HEK293 (cell line): ENCODE data around the gene PPP1CA.

Source experiments
- CTCF ChIA-PET: fragments of 350-600 bp; formaldehyde crosslinking; extraction: SDS; loops from one replicate; lab custom pipeline; 2021; ENCODE audit warnings: antibody characterized with exemption; lab: Yijun Ruan, JAX
- POLR2A ChIA-PET: fragments of 300-600 bp; formaldehyde crosslinking; extraction: SDS; loops from one replicate; lab custom pipeline; 2020; ENCODE audit warnings: antibody characterized with exemption, inconsistent platforms; lab: Yijun Ruan, JAX
- H3K27ac ChIP-seq: fragments of 200-500 bp; sonication (Bioruptor generic); 2 replicates; pipeline ENCODE4 v1.5.1; 2014; ENCODE audit warnings: low read depth, low read length, control low read depth, inconsistent platforms; ENCODE audit errors: extremely low read depth
- H3K36me3 ChIP-seq, 2 experiments: fragments of 200-500 bp in 1 of 2; sonication (Bioruptor generic) in 1 of 2; 1 replicate in 1 of 2; 2 replicates in 1 of 2; pipeline ENCODE4 v1.5.1; 2014 to 2017; ENCODE audit warnings: inconsistent platforms in 2 of 2, low read length in 2 of 2; ENCODE audit not compliant: control insufficient read depth in 2 of 2, insufficient read depth in 1 of 2
- H3K4me1 ChIP-seq: fragments of 200-500 bp; sonication (Bioruptor generic); 2 replicates; pipeline ENCODE4 v1.5.1; 2014; ENCODE audit warnings: mild to moderate bottlenecking, low read length, inconsistent platforms; ENCODE audit not compliant: control insufficient read depth, insufficient read depth
- H3K4me3 ChIP-seq: 2 replicates; pipeline ENCODE4 v1.5.1; 2011; ENCODE audit warnings: low read depth, mild to moderate bottlenecking, control low read depth, low read length, moderate library complexity
- H3K9me3 ChIP-seq: fragments of 200-500 bp; sonication (Bioruptor generic); 2 replicates; pipeline ENCODE4 v1.5.1; 2014; ENCODE audit warnings: low read depth, low read length, inconsistent platforms; ENCODE audit not compliant: control insufficient read depth, insufficient read depth
- EGR2 ChIP-seq: fragments of 450-650 bp; formaldehyde crosslinking; IDR thresholded peaks from 2 replicates; pipeline ENCODE4 v1.5.1; 2016; ENCODE audit warnings: low read depth, missing biosample characterization, missing genetic modification characterization
- MEIS1 ChIP-seq: sonication (generic); formaldehyde crosslinking; IDR thresholded peaks from 2 replicates; pipeline ENCODE4 v1.8.1; 2022; ENCODE audit warnings: missing genetic modification reagents, mild to moderate bottlenecking, borderline replicate concordance
- SP7 ChIP-seq: fragments of 450-650 bp; formaldehyde crosslinking; IDR thresholded peaks from 2 replicates; pipeline ENCODE4 v1.5.1; 2016; ENCODE audit warnings: missing biosample characterization, missing genetic modification characterization
- ZBTB17 ChIP-seq: fragments of 450-650 bp; formaldehyde crosslinking; IDR thresholded peaks from 2 replicates; pipeline ENCODE4 v1.5.1; 2016; ENCODE audit warnings: missing biosample characterization, missing genetic modification characterization
- ZNF155 ChIP-seq: fragments of 450-650 bp; formaldehyde crosslinking; IDR thresholded peaks from 2 replicates; pipeline ENCODE4 v1.5.1; 2016; ENCODE audit warnings: missing biosample characterization, missing genetic modification characterization
- ZNF157 ChIP-seq: fragments of 450-650 bp; formaldehyde crosslinking; IDR thresholded peaks from 2 replicates; pipeline ENCODE4 v1.5.1; 2016; ENCODE audit warnings: missing biosample characterization, missing genetic modification characterization
- ZNF221 ChIP-seq: fragments of 450-650 bp; formaldehyde crosslinking; IDR thresholded peaks from 2 replicates; pipeline ENCODE4 v1.5.1; 2017; ENCODE audit warnings: missing biosample characterization, missing genetic modification characterization, borderline replicate concordance
- ZNF266 ChIP-seq: fragments of 450-650 bp; formaldehyde crosslinking; IDR thresholded peaks from 2 replicates; pipeline ENCODE4 v1.5.1; 2016; ENCODE audit warnings: missing biosample characterization, missing genetic modification characterization, low read depth
- ZNF274 ChIP-seq, 2 experiments: fragments of 200-500 bp in 1 of 2; fragments of 450-650 bp in 1 of 2; sonication (Bioruptor generic) in 1 of 2; formaldehyde crosslinking in 1 of 2; IDR thresholded peaks; 2 replicates each; pipeline versions ENCODE4 v1.5.1 to v1.6.1; 2014 to 2016; ENCODE audit warnings: borderline replicate concordance in 1 of 2, inconsistent platforms in 1 of 2, low read length in 1 of 2, missing biosample characterization in 1 of 2, missing genetic modification characterization in 1 of 2
- ZNF416 ChIP-seq: fragments of 450-650 bp; formaldehyde crosslinking; IDR thresholded peaks from 2 replicates; pipeline ENCODE4 v1.5.1; 2016; ENCODE audit warnings: missing biosample characterization, missing genetic modification characterization
- ZNF426 ChIP-seq: fragments of 450-650 bp; formaldehyde crosslinking; IDR thresholded peaks from 2 replicates; pipeline ENCODE4 v1.5.1; 2017; ENCODE audit warnings: missing biosample characterization, missing genetic modification characterization, mild to moderate bottlenecking, inconsistent platforms, moderate library complexity
- ZNF473 ChIP-seq: fragments of 450-650 bp; formaldehyde crosslinking; IDR thresholded peaks from 2 replicates; pipeline ENCODE4 v1.5.1; 2017; ENCODE audit warnings: missing biosample characterization, missing genetic modification characterization
- ZNF658 ChIP-seq: fragments of 450-650 bp; formaldehyde crosslinking; IDR thresholded peaks from 2 replicates; pipeline ENCODE4; 2016; ENCODE audit warnings: missing biosample characterization, missing genetic modification characterization
- ZNF707 ChIP-seq: fragments of 450-650 bp; formaldehyde crosslinking; IDR thresholded peaks from 2 replicates; pipeline ENCODE4 v1.5.1; 2016; ENCODE audit warnings: missing biosample characterization, missing genetic modification characterization
- ZNF777 ChIP-seq: fragments of 450-650 bp; formaldehyde crosslinking; IDR thresholded peaks from 2 replicates; pipeline ENCODE4 v1.5.1; 2017; ENCODE audit warnings: missing biosample characterization, missing genetic modification characterization, borderline replicate concordance
- ZNF785 ChIP-seq: fragments of 450-650 bp; formaldehyde crosslinking; IDR thresholded peaks from 2 replicates; pipeline ENCODE4 v1.5.1; 2016; ENCODE audit warnings: missing biosample characterization, missing genetic modification characterization
- TF ChIP-seq, protein P1 (sequence below): fragments of 450-650 bp; formaldehyde crosslinking; IDR thresholded peaks from 2 replicates; pipeline ENCODE4 v1.5.1; 2017; ENCODE audit warnings: missing biosample characterization, missing genetic modification characterization
- TF ChIP-seq, protein P2 (sequence below): fragments of 450-650 bp; formaldehyde crosslinking; IDR thresholded peaks from 2 replicates; pipeline ENCODE4 v1.5.1; 2016; ENCODE audit warnings: missing biosample characterization, missing genetic modification characterization
- TF ChIP-seq, protein P3 (sequence below): fragments of 450-650 bp; formaldehyde crosslinking; conservative IDR thresholded peaks from 2 replicates; pipeline ENCODE4 v1.5.1; 2016; ENCODE audit warnings: low read depth, missing biosample characterization, missing genetic modification characterization
- TF ChIP-seq, protein P4 (sequence below): fragments of 450-650 bp; formaldehyde crosslinking; IDR thresholded peaks from 2 replicates; pipeline ENCODE4 v1.5.1; 2016; ENCODE audit warnings: missing biosample characterization, missing genetic modification characterization
- TF ChIP-seq, protein P5 (sequence below): fragments of 450-650 bp; formaldehyde crosslinking; IDR thresholded peaks from 2 replicates; pipeline ENCODE4 v1.5.1; 2017; ENCODE audit warnings: missing biosample characterization, missing genetic modification characterization
- TF ChIP-seq, protein P6 (sequence below): fragments of 450-650 bp; formaldehyde crosslinking; conservative IDR thresholded peaks from 2 replicates; pipeline ENCODE4 v1.5.1; 2016; ENCODE audit warnings: low read depth, missing biosample characterization, missing genetic modification characterization

Gene PPP1CA

DNA sequence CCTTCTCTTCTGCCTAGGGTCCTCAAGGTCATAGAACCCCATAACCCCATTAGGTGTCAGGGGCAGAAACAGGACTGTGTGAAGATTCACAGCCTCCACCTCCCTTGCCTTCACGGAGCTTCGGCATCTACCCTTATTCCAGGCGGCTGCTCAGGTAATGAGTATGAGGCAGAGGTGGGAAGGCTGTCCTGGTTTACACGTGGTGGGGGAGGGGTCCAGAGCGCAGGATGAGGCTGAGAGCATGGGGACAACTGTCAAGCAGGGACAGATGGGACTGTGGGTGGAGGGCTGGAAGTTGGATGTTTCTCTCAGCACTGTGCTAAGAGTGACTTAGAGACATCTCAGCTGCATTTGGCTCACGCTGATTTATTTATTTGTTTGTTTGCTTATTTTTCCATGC is 14.1 kb downstream of the PPP1CA start (continued):
- TF ChIP-seq ZNF426 (tag by site-specific recombination) (no peak), ZNF221 (tag by site-specific recombination) (no peak), ZNF658 (no peak)
- TF ChIP-seq, protein P1, sequence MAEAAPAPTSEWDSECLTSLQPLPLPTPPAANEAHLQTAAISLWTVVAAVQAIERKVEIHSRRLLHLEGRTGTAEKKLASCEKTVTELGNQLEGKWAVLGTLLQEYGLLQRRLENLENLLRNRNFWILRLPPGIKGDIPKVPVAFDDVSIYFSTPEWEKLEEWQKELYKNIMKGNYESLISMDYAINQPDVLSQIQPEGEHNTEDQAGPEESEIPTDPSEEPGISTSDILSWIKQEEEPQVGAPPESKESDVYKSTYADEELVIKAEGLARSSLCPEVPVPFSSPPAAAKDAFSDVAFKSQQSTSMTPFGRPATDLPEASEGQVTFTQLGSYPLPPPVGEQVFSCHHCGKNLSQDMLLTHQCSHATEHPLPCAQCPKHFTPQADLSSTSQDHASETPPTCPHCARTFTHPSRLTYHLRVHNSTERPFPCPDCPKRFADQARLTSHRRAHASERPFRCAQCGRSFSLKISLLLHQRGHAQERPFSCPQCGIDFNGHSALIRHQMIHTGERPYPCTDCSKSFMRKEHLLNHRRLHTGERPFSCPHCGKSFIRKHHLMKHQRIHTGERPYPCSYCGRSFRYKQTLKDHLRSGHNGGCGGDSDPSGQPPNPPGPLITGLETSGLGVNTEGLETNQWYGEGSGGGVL (tag by site-specific recombination): no peak

DNA sequence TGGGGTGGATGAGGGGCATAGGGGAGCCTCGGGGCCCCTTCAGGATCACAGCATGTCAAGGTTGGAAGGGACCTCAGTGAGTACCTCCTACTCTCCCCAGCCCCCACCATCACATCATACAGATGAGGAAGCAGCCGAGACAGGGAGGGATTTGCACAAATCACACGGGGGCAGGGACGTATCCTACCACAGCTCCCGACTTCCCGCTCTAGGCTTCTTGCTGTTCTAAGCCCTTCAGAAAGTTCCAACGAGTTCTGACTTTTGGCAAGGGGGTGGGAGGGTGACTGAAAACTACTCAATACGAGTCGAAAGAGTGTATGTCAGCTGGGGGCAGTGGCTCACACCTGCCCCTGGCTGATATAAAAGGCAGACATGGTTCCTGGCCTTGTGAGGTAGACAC is 14.6 kb downstream of the PPP1CA start:
- Histone ChIP-seq H3K9me3 (no peaks in the 10 kb centered on the region), H3K4me3 (no peak overlapping the region), H3K4me1 (no peaks in the 10 kb centered on the region), H3K27ac (no peak overlapping the region), H3K36me3 (no peaks in the 10 kb centered on the region)
- ChIA-PET POLR2A (interaction anchor here (0.6 to 1.7 kb wide), 4 partner anchors 14 to 78 kb away, joined by 3 to 7 read pairs (median 3); partner anchors contain the start of genes CLCF1 and PPP1CA), CTCF (interaction anchor here (0.6 to 25.6 kb wide), 7 partner anchors 14 to 1098 kb away, joined by 3 to 898 read pairs (median 5); partner anchors contain the start of genes CLCF1, POLD4, PPP1CA and TMEM134)
- TF ChIP-seq, protein P2, sequence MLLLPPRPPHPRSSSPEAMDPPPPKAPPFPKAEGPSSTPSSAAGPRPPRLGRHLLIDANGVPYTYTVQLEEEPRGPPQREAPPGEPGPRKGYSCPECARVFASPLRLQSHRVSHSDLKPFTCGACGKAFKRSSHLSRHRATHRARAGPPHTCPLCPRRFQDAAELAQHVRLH (tag by site-specific recombination): no peak
- TF ChIP-seq ZNF274 (IDR thresholded peaks at IDR 0.05; ENCODE audit: low read length): no peak
- TF ChIP-seq ZNF274 (tag by site-specific recombination; IDR thresholded peaks at IDR 0.05; ENCODE audit: borderline replicate concordance): no peak
- TF ChIP-seq ZNF785: no peak
- TF ChIP-seq ZNF155 (tag by site-specific recombination): no peak
- TF ChIP-seq SP7: no peak
- TF ChIP-seq ZNF473 (tag by site-specific recombination): no peak
- TF ChIP-seq ZNF707 (tag by site-specific recombination): no peak
- no peak for TF ChIP-seq ZNF777 (tag by site-specific recombination)
- TF ChIP-seq, protein P3, sequence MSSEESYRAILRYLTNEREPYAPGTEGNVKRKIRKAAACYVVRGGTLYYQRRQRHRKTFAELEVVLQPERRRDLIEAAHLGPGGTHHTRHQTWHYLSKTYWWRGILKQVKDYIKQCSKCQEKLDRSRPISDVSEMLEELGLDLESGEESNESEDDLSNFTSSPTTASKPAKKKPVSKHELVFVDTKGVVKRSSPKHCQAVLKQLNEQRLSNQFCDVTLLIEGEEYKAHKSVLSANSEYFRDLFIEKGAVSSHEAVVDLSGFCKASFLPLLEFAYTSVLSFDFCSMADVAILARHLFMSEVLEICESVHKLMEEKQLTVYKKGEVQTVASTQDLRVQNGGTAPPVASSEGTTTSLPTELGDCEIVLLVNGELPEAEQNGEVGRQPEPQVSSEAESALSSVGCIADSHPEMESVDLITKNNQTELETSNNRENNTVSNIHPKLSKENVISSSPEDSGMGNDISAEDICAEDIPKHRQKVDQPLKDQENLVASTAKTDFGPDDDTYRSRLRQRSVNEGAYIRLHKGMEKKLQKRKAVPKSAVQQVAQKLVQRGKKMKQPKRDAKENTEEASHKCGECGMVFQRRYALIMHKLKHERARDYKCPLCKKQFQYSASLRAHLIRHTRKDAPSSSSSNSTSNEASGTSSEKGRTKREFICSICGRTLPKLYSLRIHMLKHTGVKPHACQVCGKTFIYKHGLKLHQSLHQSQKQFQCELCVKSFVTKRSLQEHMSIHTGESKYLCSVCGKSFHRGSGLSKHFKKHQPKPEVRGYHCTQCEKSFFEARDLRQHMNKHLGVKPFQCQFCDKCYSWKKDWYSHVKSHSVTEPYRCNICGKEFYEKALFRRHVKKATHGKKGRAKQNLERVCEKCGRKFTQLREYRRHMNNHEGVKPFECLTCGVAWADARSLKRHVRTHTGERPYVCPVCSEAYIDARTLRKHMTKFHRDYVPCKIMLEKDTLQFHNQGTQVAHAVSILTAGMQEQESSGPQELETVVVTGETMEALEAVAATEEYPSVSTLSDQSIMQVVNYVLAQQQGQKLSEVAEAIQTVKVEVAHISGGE (tag by site-specific recombination): no peak
- no peak for TF ChIP-seq MEIS1 (CRISPR knock-in tag)
- no peak for TF ChIP-seq ZNF157 (tag by site-specific recombination)
- TF ChIP-seq, protein P4, sequence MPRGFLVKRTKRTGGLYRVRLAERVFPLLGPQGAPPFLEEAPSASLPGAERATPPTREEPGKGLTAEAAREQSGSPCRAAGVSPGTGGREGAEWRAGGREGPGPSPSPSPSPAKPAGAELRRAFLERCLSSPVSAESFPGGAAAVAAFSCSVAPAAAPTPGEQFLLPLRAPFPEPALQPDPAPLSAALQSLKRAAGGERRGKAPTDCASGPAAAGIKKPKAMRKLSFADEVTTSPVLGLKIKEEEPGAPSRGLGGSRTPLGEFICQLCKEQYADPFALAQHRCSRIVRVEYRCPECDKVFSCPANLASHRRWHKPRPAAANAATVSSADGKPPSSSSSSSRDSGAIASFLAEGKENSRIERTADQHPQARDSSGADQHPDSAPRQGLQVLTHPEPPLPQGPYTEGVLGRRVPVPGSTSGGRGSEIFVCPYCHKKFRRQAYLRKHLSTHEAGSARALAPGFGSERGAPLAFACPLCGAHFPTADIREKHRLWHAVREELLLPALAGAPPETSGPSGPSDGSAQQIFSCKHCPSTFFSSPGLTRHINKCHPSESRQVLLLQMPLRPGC (tag by site-specific recombination): no peak
- TF ChIP-seq, protein P5, sequence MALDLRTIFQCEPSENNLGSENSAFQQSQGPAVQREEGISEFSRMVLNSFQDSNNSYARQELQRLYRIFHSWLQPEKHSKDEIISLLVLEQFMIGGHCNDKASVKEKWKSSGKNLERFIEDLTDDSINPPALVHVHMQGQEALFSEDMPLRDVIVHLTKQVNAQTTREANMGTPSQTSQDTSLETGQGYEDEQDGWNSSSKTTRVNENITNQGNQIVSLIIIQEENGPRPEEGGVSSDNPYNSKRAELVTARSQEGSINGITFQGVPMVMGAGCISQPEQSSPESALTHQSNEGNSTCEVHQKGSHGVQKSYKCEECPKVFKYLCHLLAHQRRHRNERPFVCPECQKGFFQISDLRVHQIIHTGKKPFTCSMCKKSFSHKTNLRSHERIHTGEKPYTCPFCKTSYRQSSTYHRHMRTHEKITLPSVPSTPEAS (tag by site-specific recombination): no peak
- TF ChIP-seq, protein P6, sequence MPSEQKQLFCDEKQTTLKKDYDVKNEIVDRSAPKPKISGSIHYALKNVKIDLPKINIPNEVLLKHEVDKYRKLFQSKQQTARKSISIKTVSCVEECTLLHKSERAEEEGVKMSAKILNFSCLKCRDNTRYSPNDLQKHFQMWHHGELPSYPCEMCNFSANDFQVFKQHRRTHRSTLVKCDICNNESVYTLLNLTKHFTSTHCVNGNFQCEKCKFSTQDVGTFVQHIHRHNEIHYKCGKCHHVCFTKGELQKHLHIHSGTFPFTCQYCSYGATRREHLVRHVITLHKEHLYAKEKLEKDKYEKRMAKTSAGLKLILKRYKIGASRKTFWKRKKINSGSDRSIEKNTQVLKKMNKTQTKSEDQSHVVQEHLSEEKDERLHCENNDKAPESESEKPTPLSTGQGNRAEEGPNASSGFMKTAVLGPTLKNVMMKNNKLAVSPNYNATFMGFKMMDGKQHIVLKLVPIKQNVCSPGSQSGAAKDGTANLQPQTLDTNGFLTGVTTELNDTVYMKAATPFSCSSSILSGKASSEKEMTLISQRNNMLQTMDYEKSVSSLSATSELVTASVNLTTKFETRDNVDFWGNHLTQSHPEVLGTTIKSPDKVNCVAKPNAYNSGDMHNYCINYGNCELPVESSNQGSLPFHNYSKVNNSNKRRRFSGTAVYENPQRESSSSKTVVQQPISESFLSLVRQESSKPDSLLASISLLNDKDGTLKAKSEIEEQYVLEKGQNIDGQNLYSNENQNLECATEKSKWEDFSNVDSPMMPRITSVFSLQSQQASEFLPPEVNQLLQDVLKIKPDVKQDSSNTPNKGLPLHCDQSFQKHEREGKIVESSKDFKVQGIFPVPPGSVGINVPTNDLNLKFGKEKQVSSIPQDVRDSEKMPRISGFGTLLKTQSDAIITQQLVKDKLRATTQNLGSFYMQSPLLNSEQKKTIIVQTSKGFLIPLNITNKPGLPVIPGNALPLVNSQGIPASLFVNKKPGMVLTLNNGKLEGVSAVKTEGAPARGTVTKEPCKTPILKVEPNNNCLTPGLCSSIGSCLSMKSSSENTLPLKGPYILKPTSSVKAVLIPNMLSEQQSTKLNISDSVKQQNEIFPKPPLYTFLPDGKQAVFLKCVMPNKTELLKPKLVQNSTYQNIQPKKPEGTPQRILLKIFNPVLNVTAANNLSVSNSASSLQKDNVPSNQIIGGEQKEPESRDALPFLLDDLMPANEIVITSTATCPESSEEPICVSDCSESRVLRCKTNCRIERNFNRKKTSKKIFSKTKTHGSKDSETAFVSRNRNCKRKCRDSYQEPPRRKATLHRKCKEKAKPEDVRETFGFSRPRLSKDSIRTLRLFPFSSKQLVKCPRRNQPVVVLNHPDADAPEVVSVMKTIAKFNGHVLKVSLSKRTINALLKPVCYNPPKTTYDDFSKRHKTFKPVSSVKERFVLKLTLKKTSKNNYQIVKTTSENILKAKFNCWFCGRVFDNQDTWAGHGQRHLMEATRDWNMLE: no peak
- TF ChIP-seq EGR2 (tag by site-specific recombination): no peak
- no peak for TF ChIP-seq ZNF266 (tag by site-specific recombination)
- no peak for TF ChIP-seq ZBTB17 (tag by site-specific recombination)
- no peak for TF ChIP-seq ZNF416 (tag by site-specific recombination)
